HG02981 (cell line): Measurements from ENCODE around the gene SNED1.

Source experiments
- ATAC-seq: cut with Tn5 transposase; IDR thresholded peaks from one replicate; pipeline ENCODE4 v1.9.1; 2021; ENCODE audit warnings: mild to moderate bottlenecking, moderate library complexity; ENCODE audit not compliant: unreplicated experiment

Gene SNED1

DNA sequence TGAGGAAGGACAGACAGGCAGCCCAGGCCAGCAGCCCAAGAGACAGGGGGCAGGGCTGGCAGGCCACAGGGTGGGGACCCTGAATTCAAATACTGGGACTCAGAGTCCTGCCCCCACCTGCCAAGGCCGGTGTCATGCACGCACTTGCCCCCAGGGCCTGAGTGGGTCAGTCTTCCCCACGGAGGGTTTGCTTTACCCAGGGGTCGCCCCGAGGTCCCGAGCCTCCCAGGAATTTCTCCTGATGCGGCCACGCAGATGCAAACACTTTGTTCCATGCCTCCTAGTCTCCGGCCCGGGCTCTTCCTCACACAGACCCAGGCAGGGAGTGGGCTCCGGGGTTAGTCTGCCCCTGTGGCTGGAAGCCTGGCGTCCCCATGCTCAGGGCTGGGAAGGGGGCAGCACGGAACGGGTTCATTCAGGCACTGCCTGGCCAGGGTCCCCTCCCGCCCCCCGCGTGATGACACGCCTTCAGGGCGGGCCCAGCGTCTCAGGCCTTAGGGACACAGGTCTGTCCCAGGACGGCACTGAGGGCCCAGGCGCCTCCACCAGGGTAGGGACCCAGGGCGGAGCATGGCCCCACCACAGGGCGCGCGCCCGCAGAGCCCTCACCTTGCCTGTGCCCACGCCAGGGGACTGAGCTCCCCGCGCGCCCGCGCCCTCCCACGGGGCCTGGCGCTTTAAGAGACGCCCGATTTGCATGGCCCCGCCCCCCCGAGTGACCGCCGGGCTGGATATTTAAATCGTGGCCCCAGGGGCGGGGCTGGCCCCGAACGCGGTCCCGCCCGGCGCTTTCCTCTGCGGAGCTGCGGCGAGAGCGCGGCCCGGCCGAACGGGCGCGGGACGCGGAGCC is at the start of gene SNED1:
Gene SNED1 (plus strand): TSS at position 763 of the 850 bp plus-strand sequence. CDS start 220 bp downstream, outside the sequence.
- peak; percentile 44 for ATAC-seq

DNA sequence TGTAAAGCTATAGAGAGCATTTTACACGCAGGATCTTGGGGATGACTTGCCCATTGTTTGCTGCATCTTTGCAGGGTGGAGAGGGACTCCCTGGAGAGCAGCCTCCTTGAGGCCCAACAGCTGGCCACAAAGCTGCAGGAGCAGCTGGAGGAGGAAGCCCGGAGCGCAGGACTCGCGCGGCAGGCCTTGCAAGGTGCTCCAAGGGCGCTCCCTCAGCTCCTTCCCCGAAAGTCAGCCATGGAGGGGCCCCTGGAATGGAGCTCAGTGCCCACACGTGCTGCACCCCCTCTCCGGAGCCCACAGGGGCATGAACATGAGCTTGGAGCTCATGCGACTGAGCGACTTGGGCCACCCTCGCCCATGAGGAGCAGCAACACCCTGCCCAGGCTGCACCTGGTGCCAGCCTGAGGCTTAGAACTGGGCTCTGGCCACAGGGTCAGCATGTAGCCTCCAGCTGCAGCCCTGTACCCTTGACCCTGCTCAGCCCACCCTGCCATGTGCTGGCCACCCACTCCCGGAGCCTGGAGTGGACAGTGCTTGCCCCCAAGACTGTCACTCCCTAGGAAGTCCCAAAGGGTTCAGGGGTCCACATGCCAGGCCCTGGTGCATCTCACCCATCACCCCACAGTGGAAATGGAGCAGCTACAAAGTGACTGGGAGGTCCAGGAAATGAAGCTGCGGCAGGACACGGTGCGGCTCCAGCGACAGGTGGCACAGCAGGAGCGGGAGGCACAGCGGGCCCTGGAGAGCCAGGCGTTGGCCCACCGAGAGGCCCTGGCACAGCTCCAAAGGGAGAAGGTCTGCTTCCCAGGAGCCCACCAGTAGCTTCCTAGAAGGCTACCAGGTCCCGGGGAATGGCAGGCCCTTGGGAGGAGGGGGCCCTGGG is 49.3 kb upstream of the SNED1 start:
- no peak for ATAC-seq

GRCh38 chr2:240949791-240950705 is 48.4 kb upstream of the SNED1 start:
- no peak for ATAC-seq

GRCh38 chr2:240951045-240951594 is 47.3 kb upstream of the SNED1 start:
- ATAC-seq: no peak

DNA sequence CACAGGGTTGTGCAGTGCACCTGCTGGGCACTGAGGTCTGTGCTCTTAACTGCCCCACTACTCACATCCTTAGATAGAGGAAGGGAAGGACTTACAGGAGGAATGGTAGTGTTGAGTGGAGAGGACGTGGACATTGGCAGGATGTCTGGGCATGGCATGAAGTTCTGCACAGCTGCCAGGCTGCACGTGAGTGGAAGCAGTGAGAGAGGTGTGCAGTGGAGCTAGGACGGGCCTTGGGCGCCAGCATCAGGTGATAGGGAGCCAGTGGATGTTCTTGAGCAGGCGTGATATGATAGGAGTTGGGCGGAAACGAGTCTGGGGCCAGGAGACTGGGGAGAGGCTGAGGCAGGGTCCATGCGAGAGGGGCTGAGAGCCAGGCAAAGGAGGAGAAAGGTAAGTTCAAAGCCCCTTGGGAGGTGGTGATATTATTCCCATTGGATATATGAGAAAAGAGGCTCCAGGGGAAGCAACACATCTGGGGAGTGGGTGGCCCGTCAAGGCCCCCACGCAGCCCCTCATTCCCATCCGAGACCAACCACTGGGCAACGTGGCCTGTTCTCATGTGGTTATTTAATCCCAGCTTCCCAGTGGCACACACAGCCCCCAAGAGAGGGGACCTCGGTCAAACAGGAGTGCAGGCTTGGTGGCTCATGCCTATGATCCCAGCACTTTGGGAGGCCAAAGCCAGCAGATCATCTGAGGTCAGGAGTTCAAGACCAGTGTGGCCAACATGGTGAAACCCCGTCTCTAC is 45.7 kb upstream of the SNED1 start:
- no peak for ATAC-seq

DNA sequence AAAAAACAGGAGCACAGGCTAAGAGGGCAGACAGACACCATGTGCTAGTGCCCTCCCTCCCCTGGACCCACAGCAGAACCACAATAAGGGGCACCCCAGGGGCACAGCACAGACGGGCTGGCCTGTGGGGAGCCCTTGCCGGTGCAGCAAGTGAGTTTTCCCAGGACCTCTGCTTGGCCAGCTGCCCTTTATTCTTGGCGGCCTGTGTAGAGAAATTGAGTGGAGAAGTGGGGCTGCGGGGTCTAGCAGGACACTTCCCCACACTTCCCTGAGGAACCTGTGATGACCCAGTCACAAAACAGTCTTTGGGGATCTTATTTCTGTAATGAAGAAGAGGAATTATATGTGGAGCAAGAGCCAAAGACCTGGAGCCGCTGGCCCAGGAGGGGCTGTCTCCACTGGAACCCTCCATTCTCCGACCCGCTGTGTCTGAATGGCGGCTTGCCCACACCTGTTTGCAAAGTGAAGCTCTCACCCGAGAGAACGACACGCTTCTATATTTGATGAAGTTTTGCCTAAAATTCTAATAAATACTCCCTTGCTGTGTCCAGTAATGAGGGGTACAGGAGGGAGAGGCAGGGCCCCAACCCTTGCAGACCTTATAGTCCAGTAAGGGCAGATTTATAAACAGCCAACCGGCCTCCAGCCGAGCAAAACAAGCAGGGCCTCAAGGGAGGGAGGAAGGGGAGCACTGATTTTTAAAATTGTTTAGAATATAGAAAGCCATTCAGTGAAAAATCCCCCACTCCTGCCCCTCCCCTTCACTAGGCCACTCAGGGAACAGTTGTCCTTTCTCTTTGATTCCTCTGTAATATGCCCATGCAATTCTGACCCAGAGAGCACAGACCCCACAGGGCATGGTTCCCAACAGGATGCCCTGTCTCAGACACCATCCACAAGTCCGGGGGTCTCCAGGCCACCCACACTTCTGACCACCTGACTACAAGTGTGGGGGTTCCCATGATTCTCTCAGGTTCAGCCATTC is 44.7 kb upstream of the SNED1 start:
- no peak for ATAC-seq

DNA sequence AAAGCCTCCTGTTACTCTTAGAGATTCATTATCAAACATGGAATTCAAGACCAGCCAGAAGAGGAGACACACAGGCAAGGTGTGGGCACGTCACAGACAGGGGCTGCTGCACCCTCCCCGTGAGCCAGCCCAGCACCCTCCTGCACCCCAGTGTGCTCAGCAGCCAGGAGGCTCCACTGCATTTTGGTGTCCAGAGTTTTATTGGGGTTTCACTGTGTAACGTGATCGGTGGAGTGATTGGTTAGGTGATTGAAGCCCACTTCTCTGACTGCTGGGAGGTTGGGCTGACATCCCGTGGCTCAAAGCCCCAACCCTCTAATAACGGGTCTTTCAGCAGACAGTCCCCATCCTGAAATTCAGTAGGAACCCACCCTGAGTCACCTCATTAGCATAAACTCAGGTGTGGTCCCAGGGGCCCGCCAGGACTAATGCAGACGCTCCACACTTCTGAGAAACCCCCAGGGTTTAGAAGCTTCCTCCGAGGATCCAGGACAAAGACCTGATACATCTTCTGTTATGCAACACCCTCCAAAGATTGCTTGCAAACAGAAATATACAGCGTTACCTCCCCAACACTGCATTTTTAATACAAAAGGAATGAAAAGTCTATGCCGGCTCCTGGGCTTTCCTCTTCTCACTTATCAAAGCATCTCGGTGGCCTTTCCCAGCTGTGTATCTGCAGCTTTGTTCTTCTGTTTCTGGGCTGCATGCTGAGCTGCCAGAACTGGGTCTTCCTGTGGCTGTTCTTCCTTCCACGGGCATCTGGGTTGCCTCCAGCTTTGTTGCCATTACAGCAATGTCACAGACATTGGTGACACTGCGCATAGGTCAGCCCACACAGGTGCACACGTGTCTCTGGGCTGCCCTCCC is 43.7 kb upstream of the SNED1 start:
- ATAC-seq: no peak

DNA sequence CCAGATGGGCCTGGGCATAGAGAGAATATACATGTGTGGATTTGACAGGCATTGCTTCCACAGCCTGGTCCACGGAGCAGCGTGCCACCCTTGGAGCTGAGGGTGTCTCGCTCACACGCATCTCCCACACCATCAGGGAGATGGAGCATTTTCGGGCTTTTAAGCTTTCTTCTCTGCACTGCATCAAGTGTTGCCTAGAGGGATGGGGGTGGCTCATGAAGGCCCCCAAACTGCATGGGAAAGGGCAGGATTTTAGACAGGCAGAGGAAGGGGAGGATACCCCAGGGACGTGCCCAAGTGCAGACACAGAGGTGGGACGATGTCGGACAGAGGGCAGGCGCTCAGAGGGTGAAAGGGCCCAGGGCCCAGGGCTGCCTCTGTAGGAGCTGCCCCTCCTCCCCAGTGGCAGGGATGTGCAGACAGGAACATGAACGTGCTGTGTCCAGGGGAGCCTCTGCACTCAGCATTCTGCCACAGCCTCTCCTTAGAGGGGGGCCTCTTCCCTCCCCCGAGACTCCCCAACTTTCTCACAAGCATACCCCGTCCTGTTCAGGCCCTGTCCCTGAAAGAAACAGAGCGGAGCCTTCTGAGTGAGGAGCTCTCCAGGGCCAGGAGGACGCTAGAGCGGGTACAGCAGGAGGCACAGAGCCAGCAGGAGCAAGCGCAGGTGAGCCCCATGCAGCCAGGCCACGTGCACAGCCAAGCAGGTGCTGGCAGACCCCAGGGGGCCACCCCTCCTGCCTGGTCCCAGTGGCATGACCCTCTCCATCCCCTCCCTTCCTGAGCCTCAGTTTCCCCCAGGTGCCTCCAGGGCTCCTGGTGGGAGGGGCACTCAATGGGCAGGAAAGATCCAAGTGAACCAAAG is 42.9 kb upstream of the SNED1 start:
- no peak for ATAC-seq

- no peak for ATAC-seq
Observed at GRCh38 chr2:240956171-240956934, 42.1 kb upstream of the SNED1 start.

- ATAC-seq: no peak
Observed at GRCh38 chr2:240956935-240957655, 41.3 kb upstream of the SNED1 start.

- ATAC-seq: no peak
Observed at GRCh38 chr2:240957656-240958365, 40.6 kb upstream of the SNED1 start.

DNA sequence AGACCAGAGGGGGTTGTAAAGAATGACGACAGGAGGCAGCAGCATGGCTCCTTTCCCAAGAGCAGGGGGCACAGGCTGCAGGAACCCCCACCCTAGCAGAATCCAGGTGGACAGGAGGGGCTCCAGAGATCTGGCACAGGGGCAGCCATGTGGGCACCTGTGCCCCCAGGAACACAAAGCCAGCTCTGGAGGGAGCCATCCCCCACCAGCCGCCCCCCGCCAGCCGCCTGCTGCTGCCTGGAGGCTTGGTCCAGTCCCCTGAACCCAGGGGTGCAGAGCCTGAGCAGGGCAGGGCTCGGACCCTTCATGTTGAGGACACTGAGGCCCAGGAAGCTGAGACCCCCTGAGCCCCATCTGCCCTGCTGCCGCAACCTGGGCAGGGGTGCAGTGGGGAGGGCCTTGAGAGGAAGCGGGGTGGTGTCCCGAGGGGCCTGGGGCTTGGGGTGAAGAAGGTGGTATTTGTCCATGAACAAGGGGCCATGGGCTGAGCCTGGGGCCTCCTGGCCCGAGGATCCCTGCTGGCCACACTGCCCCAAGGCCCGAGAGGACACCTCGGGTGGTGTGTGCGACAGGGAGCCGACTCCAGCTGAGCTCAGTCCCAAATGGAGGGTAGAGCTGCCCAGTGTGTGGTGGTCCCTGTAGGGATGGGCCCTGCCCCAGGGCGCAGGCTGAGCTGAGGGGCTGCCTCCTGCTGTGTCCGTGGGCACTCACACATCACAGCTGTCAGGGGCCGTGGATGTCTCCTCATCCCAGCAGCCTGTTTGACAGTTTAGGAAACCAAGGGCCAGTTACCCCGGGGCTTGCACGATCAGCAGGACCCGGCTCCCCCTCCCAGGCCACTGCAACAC is 39.8 kb upstream of the SNED1 start:
- no peak for ATAC-seq

DNA sequence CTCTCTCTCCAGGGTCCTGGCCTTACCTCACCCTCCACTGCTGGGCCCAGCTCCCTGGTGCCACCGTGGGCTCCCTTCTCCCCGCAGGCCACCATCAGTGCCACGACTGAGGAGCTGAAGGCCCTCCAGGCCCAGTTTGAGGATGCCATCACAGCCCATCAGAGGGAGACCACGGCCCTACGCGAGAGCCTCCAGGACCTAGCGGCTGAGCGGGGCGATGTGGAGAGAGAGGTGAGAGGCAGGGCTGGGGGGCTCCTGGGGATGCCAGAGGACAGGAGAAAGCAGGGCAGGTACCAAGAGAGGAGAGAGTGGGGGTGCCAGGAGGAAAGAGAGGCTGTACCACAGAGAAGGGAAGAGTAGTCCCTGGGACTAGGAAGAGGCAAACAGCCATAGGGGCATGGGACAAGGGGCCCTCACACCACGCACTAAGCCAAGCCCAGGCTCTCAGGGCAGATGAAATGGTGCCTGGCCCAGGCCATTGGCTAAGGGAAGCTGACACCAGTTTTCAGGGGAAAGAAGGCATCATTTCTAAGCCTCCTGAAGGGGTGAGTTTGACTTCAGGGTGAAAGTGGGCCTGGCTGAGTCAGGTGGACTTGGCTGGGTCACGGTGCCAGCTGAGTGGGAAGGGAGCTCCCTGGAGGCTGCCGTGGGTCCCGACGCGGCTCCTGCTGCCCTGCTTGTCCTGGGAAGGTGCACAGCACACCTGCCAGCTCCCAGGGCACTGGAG is 39.0 kb upstream of the SNED1 start:
- no peak for ATAC-seq
